D341Med (cell line): ENCODE data around the gene SND1.
"Not testable (repeated sequence)": the region's sequence is repeated elsewhere in the genome, so short reads cannot be mapped to it uniquely, and the experiment has no call there.

ENCODE experiments used
- DNase-seq: peaks from one replicate; pipeline ENCODE4 v3.0.0; 2012; ENCODE audit warnings: low spot score

Gene SND1

DNA sequence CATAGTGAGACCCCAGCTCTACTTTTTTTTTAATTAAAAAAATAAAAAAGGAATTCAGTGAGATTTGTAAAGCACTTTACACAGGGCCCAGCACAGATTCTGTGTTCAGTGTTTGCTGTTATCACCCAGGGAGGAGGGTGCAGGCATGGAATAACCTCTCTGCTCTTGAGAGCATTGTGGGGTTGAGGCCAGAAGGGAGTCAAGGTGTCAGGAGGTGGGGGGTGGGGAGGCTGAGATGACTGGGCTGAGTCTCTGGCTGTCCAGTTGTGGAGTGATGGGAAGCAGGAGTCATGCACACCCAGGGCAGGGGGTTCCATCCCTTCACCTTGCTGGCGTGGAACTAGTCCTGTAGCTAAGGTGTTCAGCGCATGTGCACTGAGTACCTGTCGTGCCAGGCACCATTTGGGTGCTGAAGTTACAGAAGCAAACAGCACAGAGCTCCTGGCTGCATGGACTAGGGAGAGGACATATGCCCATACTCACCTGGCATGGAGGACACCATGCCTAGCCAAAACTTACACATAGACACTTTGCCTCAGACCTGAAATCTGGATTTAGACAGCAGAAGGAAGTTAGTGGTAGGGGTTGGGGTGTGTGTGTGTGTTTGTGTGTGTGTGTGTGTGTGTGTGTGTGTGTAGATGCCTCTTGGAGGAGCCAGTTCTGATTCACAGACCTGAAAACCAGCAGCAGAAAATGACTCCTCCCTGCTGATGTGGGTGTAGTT lies 448.4 kb downstream of the SND1 start:
- no peak for DNase-seq

GRCh38 chr7:128100949-128101713 lies 449.1 kb downstream of the SND1 start:
- DNase-seq, result no peak

- no peak for DNase-seq
Measured at GRCh38 chr7:128102490-128103291, 450.7 kb downstream of the SND1 start.

DNA sequence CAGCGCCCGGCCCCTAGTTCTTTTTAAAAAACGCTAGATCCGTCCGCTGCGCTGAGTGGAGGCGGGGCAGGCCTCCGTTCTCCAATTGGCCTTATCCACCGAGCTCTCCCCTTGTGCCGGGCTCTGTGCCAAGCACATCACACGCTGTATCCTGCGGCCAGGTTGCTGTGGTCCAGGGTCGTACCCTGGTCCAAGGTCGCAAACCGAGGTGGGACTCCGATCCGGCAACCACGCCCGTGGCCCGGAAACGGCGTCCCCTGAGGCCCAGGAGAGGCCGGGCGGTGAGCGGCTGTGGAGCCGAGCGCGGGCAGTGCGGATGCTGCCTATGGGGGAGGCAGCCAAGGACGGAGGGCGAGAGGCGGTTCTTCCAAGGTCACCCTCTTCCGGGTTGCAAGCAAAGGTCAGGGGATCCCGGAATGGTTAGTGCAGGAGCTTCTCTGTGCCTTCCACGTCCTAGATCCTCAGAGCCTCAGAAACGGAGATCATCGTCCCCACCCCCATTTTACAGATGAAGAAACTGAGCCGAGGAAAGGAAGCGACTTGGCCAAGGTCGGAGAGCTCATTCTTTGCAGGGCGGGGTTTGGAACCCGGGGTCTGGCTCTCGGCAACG lies 451.6 kb downstream of the SND1 start:
- peak; percentile 57 for DNase-seq

DNA sequence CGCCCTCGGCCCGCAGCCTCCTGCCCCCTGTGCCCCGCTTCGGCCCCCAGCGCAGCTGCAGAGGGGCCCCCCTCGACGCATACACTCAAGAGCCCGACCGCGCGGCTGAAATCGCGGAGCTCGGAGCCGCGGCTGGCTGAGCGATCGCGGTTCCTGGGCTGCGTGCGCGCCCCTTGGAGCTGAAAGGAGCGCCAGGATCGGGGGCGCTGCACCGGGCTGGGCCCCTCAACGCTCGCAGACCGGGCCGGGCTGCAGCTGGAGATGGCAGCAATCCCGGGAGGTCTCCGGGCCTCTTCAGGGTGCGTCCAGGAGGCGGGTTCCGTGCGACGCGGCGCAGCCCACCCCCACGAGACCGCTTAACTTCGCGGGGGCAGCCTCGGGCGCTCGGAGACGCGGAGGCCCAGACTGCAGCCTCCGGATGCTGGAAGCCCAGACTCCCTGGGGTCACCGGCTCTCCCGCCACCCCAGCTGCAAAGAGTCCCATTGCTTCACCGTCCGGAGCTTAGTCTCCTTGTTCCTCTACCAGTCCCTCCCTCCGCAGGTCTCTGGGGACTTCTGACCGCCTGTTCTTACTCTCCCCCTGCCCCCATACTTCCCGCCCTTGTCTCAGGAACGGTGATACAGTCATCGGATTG lies 452.2 kb downstream of the SND1 start:
- peak; percentile 69 for DNase-seq

DNA sequence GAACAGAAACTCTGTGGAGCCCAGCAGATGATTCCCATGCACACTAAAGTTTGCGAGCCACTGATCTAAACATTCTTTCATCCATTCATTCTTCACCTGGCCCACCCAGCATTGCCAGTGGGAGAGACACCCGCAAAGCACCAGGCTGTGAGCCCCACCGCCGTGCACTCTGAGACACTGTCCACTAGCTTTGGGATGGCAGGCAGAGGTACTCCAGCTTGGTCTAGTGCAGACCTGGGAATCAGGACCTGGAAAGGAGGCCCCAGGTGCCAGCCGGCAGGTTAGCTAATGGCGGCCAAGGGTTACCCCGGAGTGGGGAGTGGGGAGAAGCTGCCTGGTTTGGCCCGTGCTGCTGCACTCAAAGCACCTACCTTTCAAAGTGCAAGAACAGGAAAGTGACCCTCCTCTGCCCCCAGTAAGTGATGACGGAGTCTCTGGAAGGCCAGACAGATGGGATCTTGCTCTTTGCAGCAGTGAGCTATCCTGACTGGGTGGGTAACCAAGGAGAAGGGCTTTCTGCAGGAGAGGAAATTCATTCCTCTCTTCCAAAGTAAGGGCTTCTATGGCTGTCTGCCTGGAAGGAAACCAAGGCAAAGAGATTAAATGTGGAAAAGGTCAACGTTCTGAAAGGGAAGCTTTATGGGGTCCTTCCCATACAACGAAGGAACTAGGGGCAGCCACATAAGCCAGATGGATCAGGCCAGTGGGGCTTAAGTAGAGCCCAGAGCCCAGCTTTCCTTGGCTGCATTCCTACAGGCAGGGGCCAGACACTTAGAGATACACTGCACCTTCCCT lies 453.4 kb downstream of the SND1 start:
- no peak for DNase-seq

DNA sequence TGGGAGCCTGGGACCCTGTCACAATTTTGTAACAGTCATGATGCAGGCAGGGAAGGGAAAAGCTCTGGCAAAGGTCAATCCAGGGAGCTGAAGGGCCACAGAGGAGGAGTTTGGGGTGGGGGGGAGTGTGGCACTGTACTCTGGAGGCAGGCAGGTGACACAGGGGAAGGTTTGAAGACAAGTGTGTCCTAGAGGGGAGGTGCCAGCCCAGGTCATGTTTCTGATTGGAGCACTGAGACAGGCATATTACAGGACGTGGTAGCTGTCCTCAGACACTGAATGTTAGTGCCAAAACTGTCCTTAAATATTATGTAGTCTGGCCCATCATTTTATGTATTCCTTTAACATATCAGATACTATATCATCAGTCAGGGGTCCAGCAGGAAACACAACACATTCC lies 454.8 kb downstream of the SND1 start:
- DNase-seq, result no peak

DNA sequence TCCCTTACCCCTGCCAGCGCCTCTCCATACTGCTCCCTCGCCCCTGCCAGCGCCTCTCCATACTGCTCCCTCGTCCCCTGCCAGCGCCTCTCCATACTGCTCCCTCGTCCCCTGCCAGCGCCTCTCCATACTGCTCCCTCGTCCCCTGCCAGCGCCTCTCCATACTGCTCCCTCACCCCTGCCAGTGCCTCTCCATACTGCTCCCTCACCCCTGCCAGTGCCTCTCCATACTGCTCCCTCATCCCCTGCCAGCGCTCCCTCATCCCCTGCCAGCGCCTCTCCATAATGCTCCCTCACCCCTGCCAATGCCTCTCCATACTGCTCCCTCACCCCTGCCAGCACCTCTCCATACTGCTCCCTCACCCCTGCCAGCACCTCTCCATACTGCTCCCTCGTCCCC lies 455.5 kb downstream of the SND1 start:
- DNase-seq, result not testable (repeated sequence)

DNA sequence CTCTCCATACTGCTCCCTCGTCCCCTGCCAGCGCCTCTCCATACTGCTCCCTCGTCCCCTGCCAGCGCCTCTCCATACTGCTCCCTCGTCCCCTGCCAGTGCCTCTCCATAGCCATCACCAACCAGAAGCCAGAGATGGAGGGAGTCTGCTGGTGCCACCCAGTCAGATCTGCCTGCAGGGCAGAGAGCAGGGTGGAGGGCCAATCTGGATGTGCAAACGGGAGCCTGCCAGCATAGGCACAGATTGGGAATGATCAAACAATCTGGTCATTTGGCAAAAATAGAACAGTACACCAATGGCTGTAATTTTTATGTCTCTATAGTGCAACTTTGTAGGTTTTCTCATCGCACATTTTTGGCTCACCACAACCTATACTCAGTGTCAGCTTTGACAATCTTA lies 456.1 kb downstream of the SND1 start:
- DNase-seq, result no peak

DNA sequence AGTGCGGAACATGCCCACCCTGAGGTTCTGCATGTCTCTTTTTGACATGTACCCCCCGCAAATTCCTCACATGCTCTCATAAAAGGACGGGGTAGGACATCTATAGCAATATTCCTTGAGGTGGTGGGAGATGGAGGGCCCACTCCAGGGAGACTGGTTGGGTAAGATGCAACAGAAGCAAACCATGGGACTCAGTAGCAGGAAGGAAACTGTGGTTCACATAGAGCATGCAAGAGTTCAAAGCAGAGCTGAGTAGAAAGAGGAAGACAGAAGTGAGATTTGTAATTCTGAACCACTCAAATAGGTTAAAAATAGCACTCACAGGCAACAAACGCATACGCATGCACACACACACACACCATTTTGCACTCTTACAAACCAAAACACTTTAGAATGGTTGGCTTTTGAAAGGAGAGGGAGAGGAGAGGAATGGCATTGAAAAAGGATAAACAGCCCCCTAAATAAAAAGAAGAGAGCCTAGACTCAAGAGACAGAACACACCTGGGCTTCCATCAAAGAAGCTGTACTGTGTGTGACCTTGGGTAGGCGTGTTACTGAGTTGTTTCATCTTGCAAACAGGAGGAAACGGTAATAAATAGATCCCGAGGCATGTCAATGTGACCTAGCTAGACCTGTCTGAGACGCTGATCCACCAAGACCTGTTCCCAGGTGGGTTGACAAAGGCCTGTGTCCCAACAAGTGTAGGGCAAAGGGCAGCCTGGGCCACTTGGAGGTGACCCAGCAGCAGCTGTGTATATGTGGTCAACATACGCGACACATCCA lies 456.8 kb downstream of the SND1 start:
- DNase-seq, result no peak

GRCh38 chr7:128109424-128109969 lies 457.5 kb downstream of the SND1 start:
- not testable (repeated sequence) for DNase-seq

DNA sequence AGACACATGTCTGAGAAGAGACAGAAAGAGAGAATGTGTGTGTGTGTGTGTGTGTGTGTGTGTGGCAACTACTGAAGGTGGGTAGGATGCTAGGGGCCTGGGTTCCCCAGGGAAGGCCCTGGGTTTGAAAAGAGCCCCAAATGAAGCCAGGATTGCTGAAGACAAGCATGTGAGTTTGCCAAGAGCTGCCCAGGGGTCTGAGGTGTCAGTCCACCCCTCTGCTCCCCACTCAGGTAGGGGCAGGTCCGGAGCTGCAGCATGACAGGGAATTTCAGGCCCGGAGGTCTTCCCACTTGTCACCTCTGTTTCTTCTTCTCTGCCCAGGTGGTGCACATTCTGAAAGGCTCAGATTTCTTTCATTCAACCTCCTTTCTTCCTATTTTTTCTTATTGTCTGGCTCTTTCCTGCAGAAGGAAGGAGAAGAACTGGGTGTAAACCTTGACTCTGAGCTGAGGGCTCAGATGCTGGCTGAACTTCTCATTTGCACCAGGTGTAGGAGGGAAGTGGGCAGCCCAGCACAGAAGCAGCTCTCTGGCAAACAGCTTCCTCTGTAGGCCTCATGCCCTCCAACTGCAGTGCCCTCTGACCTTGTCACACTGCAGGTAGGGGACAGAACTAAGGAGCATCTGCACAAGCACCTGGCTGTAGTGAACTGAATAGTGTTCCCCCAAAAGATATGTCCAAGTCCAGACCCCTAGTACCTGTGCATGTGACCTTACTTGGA lies 458.8 kb downstream of the SND1 start:
- DNase-seq, result no peak

- DNase-seq, result no peak
Measured at GRCh38 chr7:128112018-128112780, 460.2 kb downstream of the SND1 start.

- DNase-seq, result no peak
Measured at GRCh38 chr7:128112781-128113221, 460.8 kb downstream of the SND1 start.

- DNase-seq, result peak; percentile 9
Measured at GRCh38 chr7:128113839-128114238, 461.8 kb downstream of the SND1 start.

GRCh38 chr7:128114806-128115205 lies 462.8 kb downstream of the SND1 start:
- DNase-seq, result no peak

DNA sequence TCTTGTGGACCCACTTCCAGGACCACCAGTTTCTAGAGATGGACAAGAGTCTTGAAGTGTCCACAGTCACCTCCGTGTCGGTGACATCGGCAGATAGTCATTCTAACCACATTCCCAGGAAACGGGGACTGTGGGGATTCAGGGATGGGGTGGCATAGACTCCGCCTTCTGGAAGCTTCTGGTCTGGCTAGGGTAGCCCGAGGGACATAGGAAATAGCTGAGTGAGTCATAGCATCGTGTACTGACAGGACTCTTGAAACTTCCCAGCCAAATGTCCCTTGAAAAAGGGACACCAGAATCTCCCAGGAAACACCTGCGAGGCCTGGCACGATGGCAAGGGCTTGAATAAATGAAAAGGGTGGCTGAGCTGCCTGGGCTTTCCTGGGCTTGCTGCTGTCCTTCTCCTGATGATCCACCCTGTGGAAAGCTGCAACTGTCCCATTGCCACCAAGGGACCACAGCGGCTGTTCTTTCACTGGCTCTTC lies 463.4 kb downstream of the SND1 start:
- DNase-seq, result peak; percentile 2
